ENCODE measurements around the gene CYTH1. TPM values are rescaled to one million over a fixed set of nuclear protein-coding genes. Genes with fewer than 3 reads are reported as not detected.

CYTH1 gene
- total RNA-seq, 1 experiment from 2014 or later: 46.7 TPM

GRCh38 chr17:78746949-78747269 lies 35.2 kb downstream of the CYTH1 start:
- Histone ChIP-seq H3K27me3 (ENCODE audit: control insufficient read depth, insufficient read depth, low read length) (no peaks in the 10 kb centered on the region), H3K4me1 (ENCODE audit: control insufficient read depth, insufficient read depth, low read length) (peaks cover 4% of the 10 kb centered on the region; the same call in 1 of the 2 replicates), H3K4me3 (ENCODE audit: low read depth in 2 of 2, low read length in 2 of 2) (no peak overlapping the region), H3K9me3 (ENCODE audit: control insufficient read depth, insufficient read depth, low read depth, low read length) (no peaks in the 10 kb centered on the region), H3K27ac (ENCODE audit: low read length) (no peak overlapping the region), H3K36me3 (ENCODE audit: control insufficient read depth, insufficient read depth, low read length) (no peaks in the 10 kb centered on the region)
- intact Hi-C loops (cut with micrococcal nuclease; ENCODE audit: unreplicated experiment): no loop called here
- ChIA-PET CTCF (no interaction called here), POLR2A (no interaction called here)
- ATAC-seq: no peak
- BruUV-seq (replicated peaks): no TSS peak
- in situ Hi-C loops (cut with HindIII; ENCODE audit: low pct_unique_long_range_greater_than_20kb, low sequenced_read_pairs): no loop called here
- DNase-seq (ENCODE audit: low read depth, low spot score): no peak
- no peak for TF ChIP-seq POLR2AphosphoS5 (IDR thresholded peaks at IDR 0.05; ENCODE audit: low read depth, low read length)
- no peak for TF ChIP-seq CTCF (IDR thresholded peaks at IDR 0.05)
- no peak for TF ChIP-seq REST (IDR thresholded peaks at IDR 0.05; ENCODE audit: insufficient read depth in 1 of 2, low read depth in 2 of 2, low read length in 1 of 2)
- no peak for TF ChIP-seq TCF7L2 (IDR thresholded peaks at IDR 0.05; ENCODE audit: low read depth, low read length)
- no peak for TF ChIP-seq SIN3A (IDR thresholded peaks at IDR 0.05; ENCODE audit: borderline replicate concordance, insufficient read depth, low read depth, low read length)

GRCh38 chr17:78746263-78746948 lies 35.7 kb downstream of the CYTH1 start:
- Histone ChIP-seq H3K4me3 (ENCODE audit: low read depth in 2 of 2, low read length in 2 of 2) (no peak overlapping the region), H3K4me1 (ENCODE audit: control insufficient read depth, insufficient read depth, low read length) (peaks cover 4% of the 10 kb centered on the region; the same call in 1 of the 2 replicates), H3K27me3 (ENCODE audit: control insufficient read depth, insufficient read depth, low read length) (no peaks in the 10 kb centered on the region), H3K9me3 (ENCODE audit: control insufficient read depth, insufficient read depth, low read depth, low read length) (no peaks in the 10 kb centered on the region), H3K27ac (ENCODE audit: low read length) (no peak overlapping the region), H3K36me3 (ENCODE audit: control insufficient read depth, insufficient read depth, low read length) (no peaks in the 10 kb centered on the region)
- in situ Hi-C loops (cut with HindIII; ENCODE audit: low pct_unique_long_range_greater_than_20kb, low sequenced_read_pairs) (no loop called here), intact Hi-C loops (cut with micrococcal nuclease; ENCODE audit: unreplicated experiment) (no loop called here)
- BruUV-seq (replicated peaks): no TSS peak
- DNase-seq (ENCODE audit: low read depth, low spot score) (no peak), ATAC-seq (no peak)
- TF ChIP-seq POLR2AphosphoS5 (IDR thresholded peaks at IDR 0.05; ENCODE audit: low read depth, low read length) (no peak), CTCF (IDR thresholded peaks at IDR 0.05) (no peak), TCF7L2 (IDR thresholded peaks at IDR 0.05; ENCODE audit: low read depth, low read length) (no peak), REST (IDR thresholded peaks at IDR 0.05; ENCODE audit: insufficient read depth in 1 of 2, low read depth in 2 of 2, low read length in 1 of 2) (no peak)
- CTCF ChIA-PET: no interaction called here
- POLR2A ChIA-PET: no interaction called here
